HG03354 (cell line): Measurements from ENCODE around the gene NDRG4.
A peak's percentile ranks its signal among the peaks of the same experiment; 100 is the strongest.

Source experiments
- ATAC-seq: cut with Tn5 transposase; IDR thresholded peaks from one replicate; pipeline ENCODE4 v1.9.1; 2021; ENCODE audit warnings: mild to moderate bottlenecking; ENCODE audit not compliant: unreplicated experiment, poor library complexity, severe bottlenecking

Gene NDRG4, protein sequence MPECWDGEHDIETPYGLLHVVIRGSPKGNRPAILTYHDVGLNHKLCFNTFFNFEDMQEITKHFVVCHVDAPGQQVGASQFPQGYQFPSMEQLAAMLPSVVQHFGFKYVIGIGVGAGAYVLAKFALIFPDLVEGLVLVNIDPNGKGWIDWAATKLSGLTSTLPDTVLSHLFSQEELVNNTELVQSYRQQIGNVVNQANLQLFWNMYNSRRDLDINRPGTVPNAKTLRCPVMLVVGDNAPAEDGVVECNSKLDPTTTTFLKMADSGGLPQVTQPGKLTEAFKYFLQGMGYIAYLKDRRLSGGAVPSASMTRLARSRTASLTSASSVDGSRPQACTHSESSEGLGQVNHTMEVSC

DNA sequence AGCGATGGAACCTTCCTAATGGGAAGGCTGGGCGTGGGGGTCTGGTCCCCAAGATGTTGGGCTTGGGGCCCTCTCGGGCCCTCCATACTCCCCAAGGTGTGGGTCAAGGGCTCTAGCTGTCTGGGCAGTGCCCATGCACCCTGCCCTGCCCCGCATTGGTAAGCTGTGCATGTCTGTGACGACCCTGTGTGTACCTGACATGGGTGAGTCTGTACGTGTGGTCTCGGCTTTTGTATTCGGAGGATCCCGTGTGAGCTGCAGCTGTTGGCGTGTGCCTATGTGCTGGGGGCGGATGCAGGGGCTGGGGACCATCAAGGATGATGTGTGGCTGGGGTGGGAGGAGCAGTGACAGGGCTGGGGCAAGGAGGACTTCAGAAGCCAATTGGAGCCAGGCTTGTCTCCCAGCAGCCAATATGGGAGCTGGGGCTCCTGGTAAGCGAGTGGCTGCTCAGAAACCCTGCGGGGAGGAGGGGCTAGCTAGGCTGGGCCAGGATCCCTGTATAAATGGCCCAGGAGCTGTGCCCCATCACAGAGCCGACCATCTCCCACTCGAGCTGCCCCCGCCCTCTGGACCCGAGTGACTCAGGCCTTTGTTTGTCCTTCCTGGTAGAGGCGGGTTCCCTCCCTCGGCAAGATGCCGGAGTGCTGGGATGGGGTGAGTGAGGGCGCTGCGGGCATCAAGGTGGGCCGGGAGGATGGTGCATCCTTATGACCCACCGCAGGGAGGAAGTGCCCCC lies at the start of gene NDRG4:
TSS of gene NDRG4 (plus strand) at position 529 of the 737 bp plus-strand sequence. CDS start at position 635, 106 bp downstream.
- peak; percentile 41 for ATAC-seq

DNA sequence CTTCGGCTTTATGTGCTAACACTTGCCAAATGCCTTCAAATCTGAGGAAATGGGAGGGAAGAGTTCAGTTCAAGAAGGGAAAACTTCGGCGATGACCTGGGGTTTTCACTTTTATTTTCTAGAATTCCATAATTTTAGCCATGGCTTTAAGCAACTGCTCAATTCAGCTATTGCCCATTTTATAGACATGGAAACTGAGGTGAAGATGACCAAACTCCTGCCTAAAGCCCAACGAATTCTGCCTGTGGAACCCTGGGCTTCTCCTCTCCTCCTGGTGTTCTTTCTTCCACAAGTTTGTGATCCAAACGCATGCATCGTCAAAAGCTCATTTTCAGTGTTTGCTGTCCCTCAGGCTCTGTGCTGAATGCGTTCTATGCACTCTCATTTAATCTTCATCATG lies 49.4 kb upstream of the NDRG4 start:
- no peak for ATAC-seq

DNA sequence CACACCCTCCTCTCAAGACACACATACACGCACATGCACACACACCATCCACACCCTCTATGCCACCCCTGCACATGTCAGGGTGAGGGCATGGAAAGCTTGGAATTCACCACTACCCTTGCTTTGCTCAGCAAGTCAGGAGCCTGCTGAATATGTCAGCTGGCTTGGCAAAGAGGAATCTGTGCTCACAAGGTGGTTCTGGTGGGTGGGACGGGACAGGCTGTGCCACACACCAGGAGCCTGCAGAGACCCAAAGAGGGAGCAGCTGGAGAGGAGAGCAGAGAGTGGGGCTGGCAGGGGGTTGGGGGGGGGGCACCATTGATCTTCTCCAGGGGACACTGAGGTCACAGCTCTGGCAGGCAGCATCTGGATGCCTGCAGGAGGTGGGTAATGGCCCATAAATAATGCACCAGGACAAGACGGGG lies 48.7 kb upstream of the NDRG4 start:
- ATAC-seq = no peak

DNA sequence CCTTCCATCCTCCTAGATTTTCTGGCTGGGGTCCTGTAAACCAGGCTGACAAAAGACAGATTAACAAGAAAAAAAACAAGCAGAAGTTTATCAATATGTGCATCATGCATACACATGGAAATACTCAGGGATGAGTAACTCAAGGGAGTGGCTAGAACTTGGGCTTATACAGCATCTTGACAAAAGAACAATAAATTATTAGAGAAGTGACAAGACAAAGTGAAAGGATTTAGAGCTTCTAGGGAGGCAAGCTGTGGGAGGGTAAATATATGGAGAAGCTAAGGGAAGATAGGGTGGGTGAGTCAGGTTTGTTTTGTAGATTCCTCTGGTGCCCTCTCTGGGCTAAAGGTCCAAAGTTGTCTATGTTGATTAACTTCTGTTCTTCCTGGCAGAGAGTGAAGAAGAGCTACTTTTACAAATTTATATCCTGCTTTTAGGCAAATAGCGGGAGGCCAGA lies 48.0 kb upstream of the NDRG4 start:
- no peak for ATAC-seq

DNA sequence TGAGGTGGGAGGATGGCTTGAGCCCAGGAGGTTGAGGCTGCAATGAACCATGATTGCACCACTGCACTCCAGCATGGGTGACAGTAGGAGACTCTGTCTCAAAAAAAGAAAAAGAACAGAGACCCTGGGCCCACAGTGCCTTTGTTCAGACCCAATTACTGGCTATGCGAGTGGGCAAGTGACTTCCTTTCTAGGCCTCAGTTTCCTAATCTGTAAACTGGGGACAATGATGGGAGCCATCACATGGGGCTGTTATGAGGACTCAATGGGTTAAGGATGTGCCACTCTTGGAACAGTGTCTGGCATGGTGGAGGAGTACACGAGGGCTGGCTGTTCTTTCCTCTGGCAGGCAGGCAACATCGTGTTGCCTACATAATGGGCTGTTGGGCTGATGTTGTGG lies 47.3 kb upstream of the NDRG4 start:
- ATAC-seq = no peak

DNA sequence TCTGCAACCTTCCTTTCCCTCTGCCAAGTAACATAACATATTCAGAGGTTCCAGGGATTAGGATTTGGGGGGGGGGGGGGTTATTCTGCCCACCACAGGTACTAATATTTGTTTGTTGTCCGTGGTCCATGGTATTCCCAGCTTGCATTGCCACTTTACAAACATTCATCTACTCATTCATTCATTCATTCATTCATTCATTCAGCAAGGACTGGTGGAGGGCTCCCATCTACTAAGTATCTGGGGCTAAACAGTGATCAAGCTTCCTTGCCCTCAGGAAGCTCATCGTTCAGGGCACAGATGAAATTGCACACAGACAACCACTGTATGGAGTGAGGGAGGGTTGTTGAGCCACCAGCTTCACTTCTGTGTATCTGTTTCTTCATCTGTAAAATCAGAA lies 45.8 kb upstream of the NDRG4 start:
- ATAC-seq = no peak

DNA sequence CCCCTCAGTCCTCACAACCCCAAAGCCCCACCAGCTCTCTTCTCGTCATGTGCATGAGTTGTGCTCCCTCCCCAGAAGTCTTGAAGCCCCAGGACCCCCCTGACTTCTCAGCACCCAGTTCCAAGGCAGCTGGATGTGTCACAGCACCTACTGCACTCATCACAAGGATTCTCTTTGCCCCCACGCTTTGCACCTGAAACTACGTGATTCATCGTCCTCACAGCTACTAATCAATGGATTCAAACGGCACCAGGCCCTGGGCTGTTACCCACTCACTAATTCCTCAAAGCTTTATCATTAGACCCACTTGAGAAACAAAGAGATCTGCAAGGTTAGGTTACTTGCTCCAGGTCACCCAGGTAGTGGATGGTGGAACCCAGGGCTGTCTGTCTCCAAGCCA lies 45.1 kb upstream of the NDRG4 start:
- ATAC-seq = no peak

DNA sequence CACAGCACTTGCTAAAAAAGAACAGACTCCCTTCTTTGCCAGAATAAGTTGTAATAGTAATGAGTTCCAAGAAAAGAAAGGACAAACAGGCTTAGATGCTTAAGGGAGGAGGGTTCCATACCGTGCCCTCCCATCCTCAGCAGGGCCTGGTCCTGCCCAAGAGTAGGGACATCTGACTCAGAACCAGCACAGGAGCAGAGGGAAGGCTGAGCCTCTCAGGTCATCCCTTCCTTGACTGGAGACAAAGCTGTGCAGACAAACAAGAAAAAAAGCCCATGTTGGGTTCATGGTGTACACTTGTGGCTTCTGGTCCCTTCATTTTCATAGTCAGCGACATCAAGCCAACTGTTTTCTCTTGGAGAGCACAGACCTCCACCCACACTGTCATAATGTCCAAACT lies 44.2 kb upstream of the NDRG4 start:
- ATAC-seq = no peak

DNA sequence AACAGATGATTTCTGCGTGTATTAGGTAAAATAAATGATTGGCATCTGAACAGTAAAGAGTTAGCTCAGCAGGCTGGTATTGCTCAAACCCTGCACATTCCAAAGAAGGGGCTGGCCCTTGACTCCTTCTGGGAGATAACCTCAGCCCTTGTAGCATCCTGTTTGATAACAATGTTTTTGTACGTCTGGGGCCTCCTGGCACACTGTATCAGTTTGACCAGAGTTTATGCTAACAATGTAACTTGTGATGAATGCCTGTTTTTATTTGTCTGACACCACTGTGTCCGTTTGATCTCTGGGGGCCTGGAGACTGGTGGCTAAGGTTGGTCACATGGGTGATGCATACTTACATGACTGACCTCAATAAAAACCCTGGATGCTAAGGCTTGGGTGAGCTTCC lies 43.8 kb upstream of the NDRG4 start:
- ATAC-seq = no peak

DNA sequence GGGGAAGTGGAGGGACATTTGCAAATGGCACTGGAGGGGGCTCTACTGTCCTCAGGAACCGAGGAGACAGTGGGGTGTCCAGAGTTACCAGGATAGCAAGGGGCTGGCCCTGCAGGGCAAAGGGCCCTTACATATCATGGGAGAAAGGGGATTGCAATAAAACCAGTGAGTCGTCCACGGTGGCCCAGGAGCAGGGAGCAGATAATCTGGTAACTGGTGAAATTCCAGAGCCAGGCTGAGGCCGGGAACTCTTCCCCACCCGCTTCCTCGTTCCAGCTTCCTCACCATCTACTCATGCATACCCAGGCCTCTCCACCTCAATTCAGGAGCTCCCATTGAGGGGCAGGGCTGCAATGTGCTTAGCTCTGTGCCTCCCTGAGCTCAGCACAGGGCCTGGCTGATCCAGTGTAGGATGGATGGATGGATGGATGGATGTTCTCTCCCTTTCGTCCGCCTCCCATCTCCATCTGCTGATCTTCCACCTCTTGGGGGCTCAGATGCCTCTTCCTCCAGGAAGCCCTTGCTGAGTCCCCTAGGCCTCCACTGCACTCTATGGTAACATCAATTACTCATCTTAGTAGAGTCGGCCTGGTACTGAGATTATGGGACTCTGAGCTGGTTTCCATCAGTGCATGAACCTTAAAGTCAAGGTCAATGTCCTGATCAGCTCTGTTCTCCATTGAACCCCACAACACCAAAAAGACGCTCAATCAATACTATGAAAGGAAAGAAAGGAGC lies 41.2 kb upstream of the NDRG4 start:
- no peak for ATAC-seq

DNA sequence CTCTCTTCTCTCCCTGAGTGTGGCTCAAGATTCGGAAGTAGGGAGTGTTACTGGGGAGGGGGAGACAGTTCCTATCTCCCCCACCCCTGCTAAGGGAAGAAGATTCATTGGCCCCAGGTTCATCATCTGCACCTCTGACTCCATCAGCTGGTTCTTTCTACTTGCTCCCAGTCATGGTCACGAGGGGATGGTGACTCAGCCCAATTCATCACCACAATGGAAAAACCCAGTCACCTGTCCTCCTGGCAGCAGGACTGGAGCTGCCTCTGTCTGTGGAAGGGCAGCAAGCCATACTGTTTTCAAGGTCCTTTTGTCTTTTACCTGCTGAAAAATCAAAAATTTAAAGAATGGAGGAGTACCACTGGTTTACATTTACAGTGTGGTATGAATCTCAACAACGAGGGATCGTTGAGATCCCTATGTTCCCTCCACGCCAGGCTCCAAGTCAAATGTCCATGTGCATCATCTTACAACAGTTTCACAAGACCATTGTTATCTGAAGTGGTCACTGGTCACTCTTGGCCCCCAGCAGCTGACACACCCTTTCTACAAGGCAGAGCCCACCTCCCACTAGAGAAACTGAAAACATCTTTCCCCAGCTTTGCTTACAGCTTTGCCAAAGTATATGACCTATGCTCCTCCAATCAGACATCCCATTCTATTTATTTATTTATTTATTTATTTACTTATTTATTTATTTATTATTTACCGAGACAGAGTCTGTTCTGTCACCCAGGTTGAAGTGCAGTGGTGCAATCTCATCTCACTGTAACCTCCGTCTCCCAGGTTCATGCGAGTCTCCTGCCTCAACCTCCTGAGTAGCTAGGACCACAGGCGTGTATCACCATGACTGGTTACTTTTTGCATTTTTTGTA lies 40.4 kb upstream of the NDRG4 start:
- no peak for ATAC-seq

DNA sequence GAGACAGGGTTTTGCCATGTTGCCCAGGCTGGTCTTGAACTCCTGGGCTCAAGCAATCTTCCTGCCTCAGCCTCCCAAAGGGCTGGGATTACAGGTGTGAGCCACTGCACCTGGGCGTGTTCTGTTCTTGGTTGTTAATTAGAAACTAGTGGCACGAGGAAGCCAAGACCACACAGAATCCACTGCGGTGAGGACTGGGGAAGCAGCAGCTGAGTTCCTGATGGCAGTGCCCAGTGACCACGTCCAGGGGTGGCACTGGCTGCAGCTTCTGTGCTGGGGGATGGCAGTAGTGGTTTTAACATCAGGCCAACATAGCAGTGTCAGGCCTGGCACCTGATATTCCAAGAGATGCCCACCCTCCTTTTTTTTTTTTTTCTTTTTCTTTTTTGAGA lies 39.7 kb upstream of the NDRG4 start:
- no peak for ATAC-seq

DNA sequence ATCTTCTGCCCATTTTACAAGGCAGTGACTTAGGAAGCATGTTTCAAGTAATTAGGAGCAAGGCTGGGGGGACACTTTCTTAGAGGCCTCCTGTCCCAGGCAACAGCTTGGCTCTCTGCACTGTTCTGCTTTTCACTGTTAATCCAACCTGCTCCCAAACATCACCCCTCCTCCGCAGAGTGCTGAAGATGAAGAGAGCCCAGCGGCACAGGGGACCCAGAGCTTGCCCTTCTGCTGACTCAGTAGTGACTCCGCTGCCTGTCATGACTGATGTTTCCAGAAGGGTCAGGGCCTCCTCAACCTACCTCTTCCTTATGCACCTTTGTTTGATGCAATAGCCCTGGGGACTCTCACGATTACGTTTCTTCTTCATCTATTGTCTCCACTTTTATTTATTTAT lies 38.9 kb upstream of the NDRG4 start:
- ATAC-seq = no peak

DNA sequence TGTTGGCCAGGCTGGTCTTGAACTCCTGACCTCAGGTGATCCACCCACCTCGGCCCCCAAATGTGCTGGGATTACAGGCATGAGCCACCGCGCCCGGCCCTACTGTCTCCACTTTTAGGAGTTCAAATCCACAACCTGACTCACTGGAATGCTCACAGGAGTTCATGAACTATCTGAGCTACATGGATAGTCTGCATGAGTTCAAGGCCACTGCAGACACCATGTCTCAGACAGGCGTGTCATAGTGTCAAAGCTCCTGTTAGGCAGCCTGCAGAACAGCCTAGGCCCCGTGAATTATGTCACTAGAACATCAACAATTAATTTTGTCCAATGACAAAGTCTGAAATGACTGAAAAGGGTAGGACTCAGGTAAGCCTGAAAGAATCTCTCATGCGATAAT lies 38.3 kb upstream of the NDRG4 start:
- ATAC-seq = no peak

DNA sequence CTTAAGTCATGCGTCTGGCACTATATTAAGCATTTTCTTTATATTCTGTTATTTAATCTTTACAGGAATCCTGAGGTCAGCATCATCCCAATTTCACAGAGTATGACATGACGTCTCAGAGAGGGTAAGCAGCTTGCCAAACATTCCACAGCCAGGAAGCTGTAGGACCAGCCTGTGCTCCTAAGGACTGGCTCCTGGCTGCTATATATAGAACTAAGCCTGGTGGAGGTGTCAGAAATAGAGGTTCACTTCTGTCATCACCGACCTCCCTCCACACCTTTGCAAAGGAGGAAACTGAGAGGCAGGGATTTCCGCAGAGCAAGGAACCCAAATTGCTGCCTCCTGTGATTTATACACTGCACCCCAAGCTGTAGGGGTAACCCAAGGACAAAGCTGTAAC lies 37.9 kb upstream of the NDRG4 start:
- no peak for ATAC-seq

DNA sequence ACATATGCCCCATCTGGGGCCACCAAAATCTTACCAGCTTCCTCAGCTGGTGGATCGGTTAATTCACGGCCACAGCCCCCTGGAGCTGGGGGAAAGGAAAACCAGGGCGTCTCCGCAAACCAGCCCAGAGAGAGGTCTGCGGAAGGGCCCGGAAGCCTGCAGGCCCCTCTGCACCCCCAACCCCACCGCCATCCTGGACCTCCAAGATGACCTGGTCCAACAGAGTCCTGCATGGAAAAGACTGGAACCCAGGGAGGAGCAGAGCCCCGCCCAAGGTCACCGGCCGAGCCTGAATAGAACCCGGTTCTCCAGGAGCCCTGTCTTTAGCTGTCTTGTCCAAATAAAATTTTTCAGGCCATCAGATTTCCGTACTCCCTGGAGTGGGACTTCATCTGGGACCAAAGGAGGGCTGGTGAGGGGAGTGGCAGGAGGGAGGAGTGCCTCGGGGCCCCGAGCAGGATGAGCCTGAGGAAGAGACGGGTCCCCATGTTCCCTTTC lies 37.4 kb upstream of the NDRG4 start:
- ATAC-seq = no peak

DNA sequence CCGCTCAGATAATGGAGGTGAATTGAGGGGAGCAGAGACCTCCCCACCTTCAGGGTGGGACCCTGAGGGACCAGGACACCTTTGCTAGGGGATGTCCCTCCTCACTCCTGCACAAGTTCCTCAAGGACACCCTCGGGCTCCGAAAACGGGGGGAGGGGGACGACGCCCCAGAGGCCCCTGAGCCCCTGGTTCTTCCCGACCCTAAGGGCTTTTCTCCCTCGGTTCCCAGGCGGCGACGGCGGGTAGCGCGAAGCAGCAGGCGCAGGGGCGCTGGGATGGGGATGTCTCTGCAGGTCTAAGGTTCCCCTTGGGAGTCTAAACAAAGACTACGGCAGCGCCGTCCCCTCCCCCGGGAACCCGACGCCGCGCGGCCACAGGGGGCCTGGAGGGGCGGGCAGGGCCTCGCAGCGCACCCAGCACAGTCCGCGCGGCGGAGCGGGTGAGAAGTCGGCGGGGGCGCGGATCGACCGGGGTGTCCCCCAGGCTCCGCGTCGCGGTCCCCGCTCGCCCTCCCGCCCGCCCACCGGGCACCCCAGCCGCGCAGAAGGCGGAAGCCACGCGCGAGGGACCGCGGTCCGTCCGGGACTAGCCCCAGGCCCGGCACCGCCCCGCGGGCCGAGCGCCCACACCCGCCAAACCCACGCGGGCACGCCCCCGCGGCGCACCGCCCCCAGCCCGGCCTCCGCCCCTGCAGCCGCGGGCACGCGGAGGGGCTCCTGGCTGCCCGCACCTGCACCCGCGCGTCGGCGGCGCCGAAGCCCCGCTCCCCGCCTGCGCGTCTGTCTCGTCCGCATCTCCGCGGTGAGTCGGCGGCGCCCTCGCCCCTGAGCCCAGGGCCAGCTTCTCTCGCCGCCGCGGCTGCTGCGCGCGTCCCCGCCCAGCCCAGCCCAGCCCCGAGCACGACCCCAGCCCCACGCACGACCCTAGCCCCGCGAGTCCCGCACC lies 36.7 kb upstream of the NDRG4 start:
- no peak for ATAC-seq
